SK-N-SH (cell line): ENCODE data around the gene SDK1. TPM values are rescaled to one million over a fixed set of nuclear protein-coding genes. Genes with fewer than 3 reads are reported as not detected.

Source experiments
- CTCF ChIA-PET: fragments of 300-600, 350-600 bp; formaldehyde crosslinking; extraction: SDS; loops from one replicate; lab custom pipeline; 2021; lab: Yijun Ruan, JAX
- POLR2A ChIA-PET: fragments of 350-600 bp; sonication (Branson Sonifier 250); formaldehyde crosslinking; extraction: SDS; loops from one replicate; lab custom pipeline; 2020; ENCODE audit warnings: antibody characterized with exemption, inconsistent platforms; lab: Yijun Ruan, JAX
- DNase-seq: peaks from one replicate; pipeline ENCODE4 v3.0.0; 2012
- H2AFZ ChIP-seq: fragments of 200-600 bp; sonication (generic); 2 replicates; pipeline ENCODE4 v1.8.1; 2016; ENCODE audit warnings: antibody characterized with exemption, mild to moderate bottlenecking, low read depth
- H3F3A ChIP-seq: fragments of 200-600 bp; sonication (generic); replicated peaks from 2 replicates; pipeline ENCODE3; 2016; ENCODE audit warnings: antibody characterized with exemption, mild to moderate bottlenecking; ENCODE audit not compliant: insufficient read depth
- H3K27ac ChIP-seq, 2 experiments: fragments of 200-500 bp in 1 of 2; fragments of 200-600 bp in 1 of 2; sonication (Bioruptor generic) in 1 of 2; sonication (generic), shearing (Covaris generic) in 1 of 2; 2 replicates each; pipeline versions ENCODE4 v1.5.1 to v1.6.1; 2014 to 2016; ENCODE audit warnings: low read depth in 2 of 2, inconsistent platforms in 1 of 2, low read length in 1 of 2, mild to moderate bottlenecking in 1 of 2, mixed read lengths in 1 of 2
- H3K27me3 ChIP-seq: fragments of 200-600 bp; sonication (generic), shearing (Covaris generic); 2 replicates; pipeline ENCODE4 v1.6.1; 2016; ENCODE audit warnings: mixed run types; ENCODE audit not compliant: insufficient read depth
- H3K36me3 ChIP-seq, 2 experiments: fragments of 200-500 bp in 1 of 2; fragments of 200-600 bp in 1 of 2; sonication (Bioruptor generic) in 1 of 2; sonication (generic) in 1 of 2; replicated peaks in 1 of 2; 2 replicates each; pipeline versions ENCODE3 to v1.5.1; 2014 to 2016; ENCODE audit warnings: low read length in 1 of 2, mild to moderate bottlenecking in 1 of 2; ENCODE audit not compliant: insufficient read depth in 2 of 2, control insufficient read depth in 1 of 2
- H3K4me1 ChIP-seq, 2 experiments: fragments of 200-500 bp in 1 of 2; fragments of 200-600 bp in 1 of 2; sonication (Bioruptor generic) in 1 of 2; sonication (generic), shearing (Covaris generic) in 1 of 2; 2 replicates each; pipeline versions ENCODE4 v1.5.1 to v1.6.1; 2014 to 2016; ENCODE audit warnings: low read depth in 1 of 2, low read length in 1 of 2, mixed run types in 1 of 2; ENCODE audit not compliant: insufficient read depth in 2 of 2, control insufficient read depth in 1 of 2
- H3K4me2 ChIP-seq: fragments of 200-600 bp; sonication (generic), shearing (Covaris generic); 2 replicates; pipeline ENCODE4 v1.6.1; 2017; ENCODE audit warnings: mixed run types
- H3K4me3 ChIP-seq, 2 experiments: fragments of 200-500 bp in 1 of 2; fragments of 200-600 bp in 1 of 2; sonication (Bioruptor generic) in 1 of 2; sonication (generic), shearing (Covaris generic) in 1 of 2; 2 replicates each; pipeline versions ENCODE4 v1.5.1 to v1.8.1; 2014 to 2016; ENCODE audit warnings: low read depth in 2 of 2, inconsistent platforms in 1 of 2, low read length in 1 of 2, mild to moderate bottlenecking in 1 of 2, mixed read lengths in 1 of 2, moderate library complexity in 1 of 2
- H3K79me2 ChIP-seq: fragments of 200-600 bp; sonication (generic); 2 replicates; pipeline ENCODE4 v1.8.1; 2017; ENCODE audit warnings: mild to moderate bottlenecking; ENCODE audit not compliant: insufficient read depth
- H3K9ac ChIP-seq: fragments of 200-600 bp; sonication (generic); 2 replicates; pipeline ENCODE4 v1.6.1; 2017; ENCODE audit warnings: mixed run types
- H3K9me2 ChIP-seq: fragments of 200-600 bp; sonication (generic); 2 replicates; pipeline ENCODE4 v1.6.1; 2017; ENCODE audit warnings: mixed run types
- H3K9me3 ChIP-seq: fragments of 200-600 bp; sonication (generic); 2 replicates; pipeline ENCODE4 v1.6.1; 2017; ENCODE audit warnings: mixed run types, mild to moderate bottlenecking, moderate library complexity
- H4K20me1 ChIP-seq: fragments of 200-600 bp; sonication (generic); 2 replicates; pipeline ENCODE4 v1.6.1; 2017; ENCODE audit warnings: mild to moderate bottlenecking, mixed run types; ENCODE audit not compliant: insufficient read depth
- CHD2 ChIP-seq: fragments of 150-350 bp; IDR thresholded peaks from 2 replicates; pipeline ENCODE4 v1.6.1; 2018; ENCODE audit warnings: low read length; ENCODE audit not compliant: partially characterized antibody
- ELF1 ChIP-seq: IDR thresholded peaks from 2 replicates; pipeline ENCODE4 v1.4.0; 2012
- EZH2phosphoT487 ChIP-seq: fragments of 200-600 bp; sonication (generic); IDR thresholded peaks from 2 replicates; pipeline ENCODE4 v1.6.1; 2017; ENCODE audit warnings: low read depth, mixed run types, mild to moderate bottlenecking, antibody characterized with exemption, moderate library complexity, borderline replicate concordance
- MEF2A ChIP-seq: IDR thresholded peaks from 2 replicates; pipeline ENCODE4 v1.4.0; 2012; ENCODE audit warnings: low read depth, borderline replicate concordance
- POLR2AphosphoS5 ChIP-seq: IDR thresholded peaks from 2 replicates; pipeline ENCODE4 v1.6.1; 2012; ENCODE audit warnings: low read depth, low read length
- RAD21 ChIP-seq: IDR thresholded peaks from 2 replicates; pipeline ENCODE4 v1.6.1; 2012; ENCODE audit warnings: mild to moderate bottlenecking, low read length
- RCOR1 ChIP-seq: fragments of 150-350 bp; IDR thresholded peaks from 2 replicates; pipeline ENCODE4 v1.6.1; 2017; ENCODE audit warnings: antibody characterized with exemption, low read length
- RXRA ChIP-seq: IDR thresholded peaks from 2 replicates; pipeline ENCODE4 v1.4.0; 2012; ENCODE audit warnings: low read depth, mild to moderate bottlenecking, borderline replicate concordance
- SIN3A ChIP-seq: IDR thresholded peaks from 2 replicates; pipeline ENCODE4 v1.6.1; 2012; ENCODE audit warnings: low read depth, mild to moderate bottlenecking, low read length, moderate library complexity, borderline replicate concordance
- WGBS: methylation state at CpG from one replicate; pipeline ENCODE4 v1.1.6; 2017; ENCODE audit warnings: low lambda C conversion rate; 5-methylcytosine and 5-hydroxymethylcytosine counted together
- polyA plus RNA-seq, 3 experiments: library from polyadenylated mRNA; depleted of rRNA; stranded (reverse); fragments of >200 nt; gene quantifications; 2 replicates each; pipeline ENCODE4 v1.2.3, GENCODE V29; 2012
- TF ChIP-seq, protein P1 (sequence below): IDR thresholded peaks from 2 replicates; pipeline ENCODE4; 2012
- TF ChIP-seq, protein P2 (sequence below): fragments of 200-600 bp; sonication (generic); IDR thresholded peaks from 2 replicates; pipeline ENCODE4 v1.6.1; 2017; ENCODE audit warnings: antibody characterized with exemption, mild to moderate bottlenecking, moderate library complexity
- TF ChIP-seq, protein P3 (sequence below): fragments of 150-350 bp; IDR thresholded peaks from 2 replicates; pipeline ENCODE4 v1.6.1; 2016; ENCODE audit warnings: mild to moderate bottlenecking, low read depth, low read length

The SDK1 gene
- polyA plus RNA-seq, 1 of the 3 experiments (the other 2 are of a cell fraction), result 1.2 TPM

- no peaks in the 10 kb centered on the region for H3K9me2 ChIP-seq
- H3K9ac ChIP-seq, result no peak overlapping the region
- H2AFZ ChIP-seq, result no peak overlapping the region
- H3K4me3 ChIP-seq, result no peak overlapping the region
- 39% methylated on average over 5 of the region's 5 CpGs for WGBS
- ChIA-PET CTCF (interaction anchor here (0.6 to 4.4 kb wide), 5 partner anchors 10 to 74 kb away, joined by 3 to 29 read pairs (median 4); partner anchors contain the start of gene SDK1), POLR2A (no interaction called here)
- no peak for DNase-seq
- H3K27ac ChIP-seq, result no peak overlapping the region
- no peaks in the 10 kb centered on the region for H3K79me2 ChIP-seq
- H3K4me2 ChIP-seq, result no peak overlapping the region
- no peaks in the 10 kb centered on the region for H3K36me3 ChIP-seq
- no peaks in the 10 kb centered on the region for H3F3A ChIP-seq
- TF ChIP-seq RCOR1 (no peak), RXRA (no peak), EZH2phosphoT487 (no peak), ELF1 (no peak), POLR2AphosphoS5 (no peak), MEF2A (no peak), SIN3A (no peak), RAD21 (no peak)
- TF ChIP-seq, protein P1, sequence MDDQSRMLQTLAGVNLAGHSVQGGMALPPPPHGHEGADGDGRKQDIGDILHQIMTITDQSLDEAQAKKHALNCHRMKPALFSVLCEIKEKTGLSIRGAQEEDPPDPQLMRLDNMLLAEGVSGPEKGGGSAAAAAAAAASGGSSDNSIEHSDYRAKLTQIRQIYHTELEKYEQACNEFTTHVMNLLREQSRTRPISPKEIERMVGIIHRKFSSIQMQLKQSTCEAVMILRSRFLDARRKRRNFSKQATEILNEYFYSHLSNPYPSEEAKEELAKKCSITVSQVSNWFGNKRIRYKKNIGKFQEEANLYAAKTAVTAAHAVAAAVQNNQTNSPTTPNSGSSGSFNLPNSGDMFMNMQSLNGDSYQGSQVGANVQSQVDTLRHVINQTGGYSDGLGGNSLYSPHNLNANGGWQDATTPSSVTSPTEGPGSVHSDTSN, result no peak
- TF ChIP-seq, protein P2, sequence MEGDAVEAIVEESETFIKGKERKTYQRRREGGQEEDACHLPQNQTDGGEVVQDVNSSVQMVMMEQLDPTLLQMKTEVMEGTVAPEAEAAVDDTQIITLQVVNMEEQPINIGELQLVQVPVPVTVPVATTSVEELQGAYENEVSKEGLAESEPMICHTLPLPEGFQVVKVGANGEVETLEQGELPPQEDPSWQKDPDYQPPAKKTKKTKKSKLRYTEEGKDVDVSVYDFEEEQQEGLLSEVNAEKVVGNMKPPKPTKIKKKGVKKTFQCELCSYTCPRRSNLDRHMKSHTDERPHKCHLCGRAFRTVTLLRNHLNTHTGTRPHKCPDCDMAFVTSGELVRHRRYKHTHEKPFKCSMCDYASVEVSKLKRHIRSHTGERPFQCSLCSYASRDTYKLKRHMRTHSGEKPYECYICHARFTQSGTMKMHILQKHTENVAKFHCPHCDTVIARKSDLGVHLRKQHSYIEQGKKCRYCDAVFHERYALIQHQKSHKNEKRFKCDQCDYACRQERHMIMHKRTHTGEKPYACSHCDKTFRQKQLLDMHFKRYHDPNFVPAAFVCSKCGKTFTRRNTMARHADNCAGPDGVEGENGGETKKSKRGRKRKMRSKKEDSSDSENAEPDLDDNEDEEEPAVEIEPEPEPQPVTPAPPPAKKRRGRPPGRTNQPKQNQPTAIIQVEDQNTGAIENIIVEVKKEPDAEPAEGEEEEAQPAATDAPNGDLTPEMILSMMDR, result no peak
- TF ChIP-seq, protein P3, sequence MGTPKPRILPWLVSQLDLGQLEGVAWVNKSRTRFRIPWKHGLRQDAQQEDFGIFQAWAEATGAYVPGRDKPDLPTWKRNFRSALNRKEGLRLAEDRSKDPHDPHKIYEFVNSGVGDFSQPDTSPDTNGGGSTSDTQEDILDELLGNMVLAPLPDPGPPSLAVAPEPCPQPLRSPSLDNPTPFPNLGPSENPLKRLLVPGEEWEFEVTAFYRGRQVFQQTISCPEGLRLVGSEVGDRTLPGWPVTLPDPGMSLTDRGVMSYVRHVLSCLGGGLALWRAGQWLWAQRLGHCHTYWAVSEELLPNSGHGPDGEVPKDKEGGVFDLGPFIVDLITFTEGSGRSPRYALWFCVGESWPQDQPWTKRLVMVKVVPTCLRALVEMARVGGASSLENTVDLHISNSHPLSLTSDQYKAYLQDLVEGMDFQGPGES, result no peak
- H3K4me1 ChIP-seq, result no peaks in the 10 kb centered on the region
- no peaks in the 10 kb centered on the region for H3K27me3 ChIP-seq
- no peaks in the 10 kb centered on the region for H3K9me3 ChIP-seq
- H4K20me1 ChIP-seq, result no peaks in the 10 kb centered on the region
Measured at GRCh38 chr7:3283130-3283704, 17.8 kb upstream of the SDK1 start.

DNA sequence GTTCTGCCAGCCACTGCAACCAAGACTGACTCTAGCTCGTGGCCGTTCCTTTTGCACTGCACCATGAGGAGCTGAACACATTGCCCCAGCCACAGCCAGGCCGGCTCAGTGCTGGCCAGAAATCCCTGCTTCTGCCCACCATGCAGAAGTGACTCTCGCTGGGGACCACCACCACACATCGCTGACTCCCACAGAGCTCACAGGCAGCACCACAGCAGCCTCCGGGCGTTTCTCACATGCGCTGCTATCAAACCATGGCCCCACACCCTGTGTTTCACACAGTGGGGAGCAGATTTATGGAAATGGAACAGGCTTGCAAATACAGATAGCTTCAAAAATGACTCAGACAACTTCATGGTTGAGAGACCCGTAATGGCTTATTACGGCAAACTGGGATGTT is 15.4 kb upstream of the SDK1 start:
- Histone ChIP-seq H3K36me3 (no peaks in the 10 kb centered on the region), H3F3A (no peaks in the 10 kb centered on the region), H3K4me2 (no peak overlapping the region), H3K9ac (no peak overlapping the region), H3K9me3 (no peaks in the 10 kb centered on the region), H3K27ac (no peak overlapping the region), H3K4me3 (no peak overlapping the region), H2AFZ (no peak overlapping the region), H3K79me2 (no peaks in the 10 kb centered on the region), H3K27me3 (no peaks in the 10 kb centered on the region), H3K9me2 (no peaks in the 10 kb centered on the region), H3K4me1 (no peaks in the 10 kb centered on the region), H4K20me1 (no peaks in the 10 kb centered on the region)
- ChIA-PET POLR2A (no interaction called here), CTCF (no interaction called here)
- DNase-seq, result no peak
- WGBS, result 72% methylated on average over 10 of the region's 10 CpGs
- TF ChIP-seq ELF1 (no peak), CHD2 (no peak)
